ENCODE measurements around the gene IQGAP3.
A peak's percentile ranks its signal among the peaks of the same experiment; 100 is the strongest.

IQGAP3 gene

GRCh38 chr1:156572663-156573018, 276 bp upstream of the IQGAP3 start:
- Mint-ChIP-seq H3K27ac (peak overlapping the region in 2 of 3 experiments; percentile 57 to 62), H3K36me3 (ENCODE audit: low read depth) (peaks cover 9% of the 10 kb centered on the region), H3K4me3 (peak overlapping the region; percentile 90 to 96 (median 94)), H3K27me3 (ENCODE audit: low read depth) (peaks cover 10% of the 10 kb centered on the region), H3K9me3 (no peaks in the 10 kb centered on the region), H3K4me1 (peaks cover 25% of the 10 kb centered on the region)
- no peak for TF ChIP-seq CTCF (IDR thresholded peaks at IDR 0.05; ENCODE audit: unreplicated experiment in 3 of 3)

- H3K27me3 Mint-ChIP-seq (ENCODE audit: low read depth), result peaks cover 10% of the 10 kb centered on the region
- peak overlapping the region; percentile 33 to 86 (median 62) for H3K27ac Mint-ChIP-seq
- no peaks in the 10 kb centered on the region for H3K9me3 Mint-ChIP-seq
- H3K4me1 Mint-ChIP-seq, result peaks cover 23% of the 10 kb centered on the region
- TF ChIP-seq CTCF (IDR thresholded peaks at IDR 0.05; ENCODE audit: unreplicated experiment in 3 of 3), result no peak
- peaks cover 9% of the 10 kb centered on the region for H3K36me3 Mint-ChIP-seq (ENCODE audit: low read depth)
- peak overlapping the region; percentile 90 to 96 (median 94) for H3K4me3 Mint-ChIP-seq
Measured at GRCh38 chr1:156571261-156571852, 1.0 kb downstream of the IQGAP3 start.

- Mint-ChIP-seq H3K4me1 (peaks cover 9% of the 10 kb centered on the region), H3K27ac (no peak overlapping the region), H3K36me3 (ENCODE audit: low read depth) (peaks cover 24% of the 10 kb centered on the region), H3K4me3 (no peak overlapping the region), H3K9me3 (no peaks in the 10 kb centered on the region), H3K27me3 (ENCODE audit: low read depth) (peaks cover 3% of the 10 kb centered on the region)
- TF ChIP-seq CTCF (IDR thresholded peaks at IDR 0.05; ENCODE audit: unreplicated experiment in 3 of 3), result no peak
Measured at GRCh38 chr1:156566436-156566835, 5.9 kb downstream of the IQGAP3 start.

- H3K4me1 Mint-ChIP-seq, result no peaks in the 10 kb centered on the region
Measured at GRCh38 chr1:156565519-156565918, 6.8 kb downstream of the IQGAP3 start.

GRCh38 chr1:156560585-156561163, 11.7 kb downstream of the IQGAP3 start:
- no peaks in the 10 kb centered on the region for H3K4me1 Mint-ChIP-seq
- TF ChIP-seq CTCF (IDR thresholded peaks at IDR 0.05; ENCODE audit: unreplicated experiment in 3 of 3), result no peak
- no peaks in the 10 kb centered on the region for H3K27me3 Mint-ChIP-seq (ENCODE audit: low read depth)
- H3K4me3 Mint-ChIP-seq, result no peak overlapping the region
- H3K9me3 Mint-ChIP-seq, result no peaks in the 10 kb centered on the region
- H3K27ac Mint-ChIP-seq, result no peak overlapping the region
- H3K36me3 Mint-ChIP-seq (ENCODE audit: low read depth), result peaks cover 24% of the 10 kb centered on the region

More at GRCh38 chr1:156565519-156565918, 6.8 kb downstream of the IQGAP3 start:
- no peaks in the 10 kb centered on the region for H3K27me3 Mint-ChIP-seq (ENCODE audit: low read depth)
- no peaks in the 10 kb centered on the region for H3K9me3 Mint-ChIP-seq
- H3K4me3 Mint-ChIP-seq, result no peak overlapping the region
- H3K36me3 Mint-ChIP-seq (ENCODE audit: low read depth), result peaks cover 24% of the 10 kb centered on the region
- H3K27ac Mint-ChIP-seq, result no peak overlapping the region
- TF ChIP-seq CTCF (IDR thresholded peaks at IDR 0.05; ENCODE audit: unreplicated experiment in 3 of 3), result no peak

All from nephron (organoid).